ENCODE data around the gene GALNT13.

The GALNT13 gene

DNA sequence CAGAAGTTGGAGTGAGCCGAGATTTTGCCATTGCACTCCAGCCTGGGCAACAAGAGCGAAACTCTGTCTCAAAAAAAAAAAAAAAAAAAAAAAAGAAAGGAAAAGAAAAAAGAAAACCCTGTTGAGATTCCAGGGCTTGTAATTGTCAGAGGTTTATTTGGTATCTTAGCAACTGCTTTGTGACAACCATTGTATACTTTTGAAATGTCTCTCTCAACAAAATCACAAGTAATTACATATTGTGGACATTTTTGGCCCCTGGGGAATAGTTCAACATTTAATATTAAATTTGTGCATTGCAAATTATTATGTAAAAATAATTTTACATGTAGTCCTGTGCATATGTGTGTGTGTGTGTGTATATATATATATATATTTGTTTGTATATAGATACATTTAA lies 270.8 kb downstream of the GALNT13 start:
- H2AFZ ChIP-seq (ENCODE audit: low read depth, low read length, severe bottlenecking), result no peak overlapping the region
- H3K4me2 ChIP-seq (ENCODE audit: low read depth, low read length, poor library complexity, severe bottlenecking), result no peak overlapping the region
- no peaks in the 10 kb centered on the region for H3K36me3 ChIP-seq (ENCODE audit: low read length)
- H4K20me1 ChIP-seq (ENCODE audit: low read depth, low read length), result no peaks in the 10 kb centered on the region
- H3K27ac ChIP-seq (ENCODE audit: low read depth, low read length), result no peak overlapping the region
- no peaks in the 10 kb centered on the region for H3K9me3 ChIP-seq (ENCODE audit: insufficient read depth, low read length)
- no peaks in the 10 kb centered on the region for H3F3A ChIP-seq (ENCODE audit: insufficient read depth)
- no peaks in the 10 kb centered on the region for H3K9me2 ChIP-seq (replicated peaks; ENCODE audit: insufficient read depth, low read length)
- no peaks in the 10 kb centered on the region for H3K79me2 ChIP-seq (ENCODE audit: insufficient read depth, low read length)
- no peaks in the 10 kb centered on the region for H3K27me3 ChIP-seq (ENCODE audit: low read length)
- no peak overlapping the region for H3K4me3 ChIP-seq (ENCODE audit: insufficient read depth, low read length, poor library complexity, severe bottlenecking)
- no peak overlapping the region for H3K9ac ChIP-seq (ENCODE audit: low read length)
- TF ChIP-seq EZH2phosphoT487 (conservative IDR thresholded peaks at IDR 0.05; ENCODE audit: low read length), result no peak
- TF ChIP-seq, protein P1, sequence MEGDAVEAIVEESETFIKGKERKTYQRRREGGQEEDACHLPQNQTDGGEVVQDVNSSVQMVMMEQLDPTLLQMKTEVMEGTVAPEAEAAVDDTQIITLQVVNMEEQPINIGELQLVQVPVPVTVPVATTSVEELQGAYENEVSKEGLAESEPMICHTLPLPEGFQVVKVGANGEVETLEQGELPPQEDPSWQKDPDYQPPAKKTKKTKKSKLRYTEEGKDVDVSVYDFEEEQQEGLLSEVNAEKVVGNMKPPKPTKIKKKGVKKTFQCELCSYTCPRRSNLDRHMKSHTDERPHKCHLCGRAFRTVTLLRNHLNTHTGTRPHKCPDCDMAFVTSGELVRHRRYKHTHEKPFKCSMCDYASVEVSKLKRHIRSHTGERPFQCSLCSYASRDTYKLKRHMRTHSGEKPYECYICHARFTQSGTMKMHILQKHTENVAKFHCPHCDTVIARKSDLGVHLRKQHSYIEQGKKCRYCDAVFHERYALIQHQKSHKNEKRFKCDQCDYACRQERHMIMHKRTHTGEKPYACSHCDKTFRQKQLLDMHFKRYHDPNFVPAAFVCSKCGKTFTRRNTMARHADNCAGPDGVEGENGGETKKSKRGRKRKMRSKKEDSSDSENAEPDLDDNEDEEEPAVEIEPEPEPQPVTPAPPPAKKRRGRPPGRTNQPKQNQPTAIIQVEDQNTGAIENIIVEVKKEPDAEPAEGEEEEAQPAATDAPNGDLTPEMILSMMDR (IDR thresholded peaks at IDR 0.05; ENCODE audit: insufficient read depth, low read length, poor library complexity, severe bottlenecking), result no peak

DNA sequence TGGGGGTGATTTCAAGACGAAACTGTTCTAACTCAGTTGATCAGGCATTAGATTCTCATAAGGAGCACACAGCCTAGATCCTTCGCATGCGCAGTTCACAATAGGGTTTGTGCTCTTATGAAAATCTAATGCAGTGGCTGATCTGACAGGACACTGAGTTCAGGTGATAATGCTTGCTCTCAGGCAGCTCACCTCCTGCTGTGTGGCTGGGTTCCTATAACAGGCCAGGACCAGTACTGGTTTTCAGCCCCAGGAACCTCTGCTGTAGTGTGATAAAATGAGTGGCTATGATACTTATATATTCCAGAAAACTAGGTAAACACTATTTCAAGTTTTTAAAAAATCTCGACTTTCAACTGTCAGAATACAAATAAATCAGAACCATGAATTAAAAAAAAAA lies 271.4 kb downstream of the GALNT13 start:
- Histone ChIP-seq H3K27me3 (ENCODE audit: low read length) (no peaks in the 10 kb centered on the region), H2AFZ (ENCODE audit: low read depth, low read length, severe bottlenecking) (no peak overlapping the region), H3K9ac (ENCODE audit: low read length) (no peak overlapping the region), H3K36me3 (ENCODE audit: low read length) (no peaks in the 10 kb centered on the region), H3K79me2 (ENCODE audit: insufficient read depth, low read length) (no peaks in the 10 kb centered on the region), H3K27ac (ENCODE audit: low read depth, low read length) (no peak overlapping the region), H4K20me1 (ENCODE audit: low read depth, low read length) (no peaks in the 10 kb centered on the region), H3K9me2 (replicated peaks; ENCODE audit: insufficient read depth, low read length) (no peaks in the 10 kb centered on the region), H3K4me3 (ENCODE audit: insufficient read depth, low read length, poor library complexity, severe bottlenecking) (no peak overlapping the region), H3F3A (ENCODE audit: insufficient read depth) (no peaks in the 10 kb centered on the region), H3K4me2 (ENCODE audit: low read depth, low read length, poor library complexity, severe bottlenecking) (no peak overlapping the region), H3K9me3 (ENCODE audit: insufficient read depth, low read length) (no peaks in the 10 kb centered on the region)
- TF ChIP-seq, protein P1 (IDR thresholded peaks at IDR 0.05; ENCODE audit: insufficient read depth, low read length, poor library complexity, severe bottlenecking), result no peak
- no peak for TF ChIP-seq EZH2phosphoT487 (conservative IDR thresholded peaks at IDR 0.05; ENCODE audit: low read length)

DNA sequence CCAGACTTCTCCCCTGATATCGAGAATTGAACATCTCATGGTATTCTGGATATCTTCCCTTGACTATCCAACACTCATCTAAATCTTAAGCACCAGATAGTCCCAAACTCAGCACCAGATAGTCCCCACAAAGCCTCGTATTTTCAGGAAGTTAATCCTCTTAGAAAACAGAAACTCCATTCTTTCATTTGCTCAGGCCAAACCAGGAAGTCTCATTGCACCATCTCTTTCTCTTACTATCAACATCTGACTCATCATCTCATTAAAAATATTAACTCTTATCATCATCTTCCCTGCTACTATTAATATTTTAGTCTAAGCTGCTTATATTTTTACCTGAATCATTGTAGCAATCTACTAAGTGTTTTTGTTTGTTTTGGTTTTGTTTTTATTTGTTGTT lies 286.4 kb downstream of the GALNT13 start:
- Histone ChIP-seq H3F3A (ENCODE audit: insufficient read depth) (no peaks in the 10 kb centered on the region), H3K27me3 (ENCODE audit: low read length) (no peaks in the 10 kb centered on the region), H3K9ac (ENCODE audit: low read length) (no peak overlapping the region), H3K27ac (ENCODE audit: low read depth, low read length) (no peak overlapping the region), H3K4me2 (ENCODE audit: low read depth, low read length, poor library complexity, severe bottlenecking) (no peak overlapping the region), H4K20me1 (ENCODE audit: low read depth, low read length) (no peaks in the 10 kb centered on the region), H2AFZ (ENCODE audit: low read depth, low read length, severe bottlenecking) (no peak overlapping the region), H3K36me3 (ENCODE audit: low read length) (no peaks in the 10 kb centered on the region), H3K79me2 (ENCODE audit: insufficient read depth, low read length) (no peaks in the 10 kb centered on the region), H3K9me2 (replicated peaks; ENCODE audit: insufficient read depth, low read length) (no peaks in the 10 kb centered on the region), H3K4me3 (ENCODE audit: insufficient read depth, low read length, poor library complexity, severe bottlenecking) (no peak overlapping the region), H3K9me3 (ENCODE audit: insufficient read depth, low read length) (no peaks in the 10 kb centered on the region)
- TF ChIP-seq, protein P1 (IDR thresholded peaks at IDR 0.05; ENCODE audit: insufficient read depth, low read length, poor library complexity, severe bottlenecking), result no peak
- TF ChIP-seq EZH2phosphoT487 (conservative IDR thresholded peaks at IDR 0.05; ENCODE audit: low read length), result no peak

All from SU-DHL-6 (cell line).